ENCODE results near the gene VN1R5.

VN1R5 gene

DNA sequence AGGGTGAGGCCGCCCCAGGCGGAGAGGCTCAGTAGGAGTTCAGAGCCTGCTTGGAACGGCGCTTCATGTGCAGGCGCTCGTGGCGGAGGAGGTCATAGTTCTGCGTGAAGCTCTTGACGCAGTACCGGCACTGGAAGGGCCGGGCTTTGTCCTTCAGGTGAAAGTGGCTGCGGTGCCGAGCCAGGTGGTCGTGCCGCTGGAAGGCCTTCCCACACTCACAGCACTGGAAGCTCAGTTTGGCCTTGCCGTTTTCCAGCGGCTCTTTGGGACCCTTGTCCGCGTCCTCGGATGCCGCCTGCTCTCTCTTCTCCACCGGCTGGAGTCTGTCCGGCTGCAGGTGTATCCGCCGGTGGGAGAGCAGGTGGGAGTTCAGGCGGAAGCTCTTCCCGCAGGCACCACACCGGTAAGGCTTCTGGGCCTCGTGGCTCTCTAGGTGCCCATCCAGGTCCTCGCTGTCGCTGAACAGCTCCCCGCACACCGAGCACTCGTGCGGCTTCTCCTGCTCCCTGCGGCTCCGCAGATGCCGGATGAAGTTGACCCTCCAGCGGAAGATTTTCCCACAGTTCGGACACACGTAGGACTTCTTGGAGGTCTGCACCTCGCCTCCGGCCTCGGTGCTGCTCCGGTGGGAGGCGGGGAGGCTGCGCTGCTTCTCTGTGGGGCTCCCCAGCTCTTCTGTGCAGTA is 44.8 kb downstream of the VN1R5 start:
- no peak for DNase-seq (ENCODE audit: low spot score)

DNA sequence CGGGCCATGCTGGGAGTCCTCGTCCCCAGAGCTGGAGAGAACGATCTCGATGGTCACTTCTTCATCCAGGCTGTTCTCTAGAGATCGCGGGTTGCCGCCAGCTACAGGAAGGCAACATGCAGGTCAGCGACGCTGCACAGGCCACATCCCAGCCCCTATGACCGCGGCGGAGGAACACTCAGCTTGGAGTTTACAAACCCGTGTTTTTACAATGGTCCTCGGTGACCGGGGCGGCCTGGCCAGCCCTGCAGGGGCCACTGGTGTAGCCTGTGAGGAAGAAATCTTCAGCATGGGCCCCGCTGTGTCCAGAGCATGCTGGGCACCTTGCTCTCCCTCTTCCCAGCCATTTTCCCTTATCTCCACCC is 45.3 kb downstream of the VN1R5 start:
- no peak for DNase-seq (ENCODE audit: low spot score)

DNA sequence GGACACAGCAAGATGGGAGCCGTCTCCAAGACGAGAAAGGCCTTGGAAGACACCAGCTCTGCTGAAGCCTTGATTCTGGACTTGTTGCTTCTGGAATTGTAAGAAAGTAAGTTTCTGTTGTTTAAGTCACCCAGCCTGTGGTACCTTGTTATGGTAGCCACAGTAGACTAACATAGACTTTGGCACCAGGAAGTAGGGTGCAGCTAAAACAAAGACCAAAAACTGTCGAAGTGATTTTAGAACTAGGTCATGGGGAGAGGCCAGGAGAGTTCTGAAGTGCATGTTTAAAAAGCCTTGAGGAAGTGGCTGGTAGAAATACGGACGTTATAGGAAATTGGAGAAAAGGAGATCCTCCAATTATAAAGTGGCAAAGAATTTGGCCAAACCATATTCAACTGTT is 47.3 kb downstream of the VN1R5 start:
- no peak for DNase-seq (ENCODE audit: low spot score)

DNA sequence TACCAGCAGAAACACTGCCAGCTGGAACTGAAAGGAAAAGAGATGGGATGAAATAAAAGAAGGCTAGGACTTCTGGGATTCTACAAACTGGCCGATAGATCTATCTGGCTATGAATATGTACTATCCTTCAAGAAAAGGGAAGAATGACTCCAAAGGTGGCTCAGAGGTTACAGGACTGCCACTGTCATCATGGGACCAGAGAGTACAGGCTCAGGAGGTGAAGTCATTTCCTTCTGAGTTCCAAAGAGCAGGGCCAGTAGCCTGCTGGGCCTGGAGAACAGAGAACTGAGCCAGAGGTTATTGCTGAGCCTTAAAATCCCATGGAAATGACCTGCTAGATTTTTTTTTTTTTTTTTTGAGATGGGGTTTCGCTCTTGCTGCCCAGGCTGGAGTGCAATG is 48.2 kb downstream of the VN1R5 start:
- DNase-seq (ENCODE audit: low spot score): no peak

Data from GM03348 (cell line).